HCT116 (cell line): ENCODE results near the gene MAGEF1. TPM values are rescaled to one million over a fixed set of nuclear protein-coding genes. Genes with fewer than 3 reads are reported as not detected.

Source experiments
- ATAC-seq: fragments of 200-7000 bp; cut with Tn5 transposase; 2 replicates; pipeline ENCODE4 v1.9.1; 2020; ENCODE audit warnings: mild to moderate bottlenecking, moderate library complexity
- BruUV-seq: library from RNA; stranded (reverse); fragments of 400-500 nt; replicated peaks from 2 replicates; lab custom pipeline; 2021; lab: Mats Ljungman, UMichigan
- CTCF ChIA-PET: fragments of 300-600 bp; sonication (Branson Sonifier 250); formaldehyde crosslinking; loops from one replicate; lab custom pipeline; 2021; ENCODE audit warnings: antibody characterized with exemption; lab: Charles Lee
- POLR2A ChIA-PET: fragments of 300-600, 350-600 bp; sonication (Branson Sonifier 250); formaldehyde crosslinking; loops from one replicate; lab custom pipeline; 2021; ENCODE audit warnings: antibody characterized with exemption; lab: Charles Lee
- RAD21 ChIA-PET, 2 experiments: fragments of 300-600 bp; sonication (Branson Sonifier 250); formaldehyde crosslinking; loops; one replicate each; lab custom pipeline; 2023; ENCODE audit warnings: low total read pairs in 2 of 2; ENCODE audit not compliant: uncharacterized antibody in 2 of 2, unreplicated experiment in 2 of 2, low non-redundant PET in 1 of 2; lab: Charles Lee
- DNase-seq: peaks from one replicate; pipeline ENCODE4 v3.0.0-alpha.2; 2010; ENCODE audit warnings: low read depth, low spot score
- H2AFZ ChIP-seq: fragments of 200-600 bp; shearing (Covaris generic), sonication (generic); 2 replicates; pipeline ENCODE4 v1.6.1; 2017; ENCODE audit warnings: low read depth, mixed run types, mixed read lengths, antibody characterized with exemption, low read length; ENCODE audit not compliant: poor library complexity, severe bottlenecking
- H3K27ac ChIP-seq: 2 replicates; pipeline ENCODE4 v1.5.1; 2012; ENCODE audit warnings: low read depth, low read length
- H3K27me3 ChIP-seq: fragments of 200-600 bp; sonication (generic); 2 replicates; pipeline ENCODE4 v1.6.1; 2016; ENCODE audit warnings: mixed run types, low read length, mixed read lengths; ENCODE audit not compliant: insufficient read depth
- H3K36me3 ChIP-seq, 2 experiments: fragments of 200-500 bp in 1 of 2; fragments of 200-600 bp in 1 of 2; sonication (Bioruptor generic) in 1 of 2; sonication (generic) in 1 of 2; 2 replicates each; pipeline versions ENCODE4 v1.5.1 to v1.6.1; 2014 to 2016; ENCODE audit warnings: low read length in 2 of 2, inconsistent platforms in 1 of 2, mixed read lengths in 1 of 2, mixed run types in 1 of 2; ENCODE audit not compliant: insufficient read depth in 2 of 2, control insufficient read depth in 1 of 2
- H3K4me1 ChIP-seq, 2 experiments: fragments of 200-600 bp in 1 of 2; sonication (generic) in 1 of 2; 2 replicates each; pipeline versions ENCODE4 v1.5.1 to v1.6.1; 2012 to 2017; ENCODE audit warnings: low read length in 2 of 2, inconsistent platforms in 1 of 2, mild to moderate bottlenecking in 1 of 2, mixed read lengths in 1 of 2, mixed run types in 1 of 2, moderate library complexity in 1 of 2; ENCODE audit not compliant: insufficient read depth in 2 of 2, control insufficient read depth in 1 of 2
- H3K4me2 ChIP-seq: fragments of 200-600 bp; sonication (generic); 2 replicates; pipeline ENCODE4 v1.6.1; 2017; ENCODE audit warnings: mixed run types, low read length, mixed read lengths
- H3K4me3 ChIP-seq, 2 experiments: fragments of 200-600 bp in 1 of 2; sonication (generic) in 1 of 2; replicated peaks in 1 of 2; 2 replicates each; pipeline ENCODE4 v1.5.1; 2011 to 2016; ENCODE audit warnings: low read length in 2 of 2, control low read depth in 1 of 2, low read depth in 1 of 2, mild to moderate bottlenecking in 1 of 2, mixed read lengths in 1 of 2, mixed run types in 1 of 2
- H3K79me2 ChIP-seq: fragments of 200-600 bp; sonication (generic); 2 replicates; pipeline ENCODE4 v1.6.1; 2017; ENCODE audit warnings: mild to moderate bottlenecking, mixed run types, low read length, moderate library complexity, mixed read lengths; ENCODE audit not compliant: insufficient read depth
- H3K9ac ChIP-seq: fragments of 200-600 bp; sonication (generic); 2 replicates; pipeline ENCODE4 v1.6.1; 2016; ENCODE audit warnings: low read length, mixed read lengths
- H3K9me2 ChIP-seq: fragments of 200-600 bp; sonication (generic), shearing (Covaris generic); 2 replicates; pipeline ENCODE4 v1.6.1; 2017; ENCODE audit warnings: mixed run types, mild to moderate bottlenecking, moderate library complexity; ENCODE audit not compliant: insufficient read depth
- H3K9me3 ChIP-seq, 2 experiments: fragments of 200-500 bp in 1 of 2; fragments of 200-600 bp in 1 of 2; sonication (Bioruptor generic) in 1 of 2; sonication (generic) in 1 of 2; 2 replicates each; pipeline ENCODE4 v1.6.1; 2014 to 2017; ENCODE audit warnings: low read length in 2 of 2, mixed read lengths in 2 of 2, inconsistent platforms in 1 of 2, low read depth in 1 of 2, mild to moderate bottlenecking in 1 of 2, mixed run types in 1 of 2, moderate library complexity in 1 of 2; ENCODE audit not compliant: control insufficient read depth in 1 of 2, insufficient read depth in 1 of 2
- H4K20me1 ChIP-seq: fragments of 200-600 bp; sonication (generic), shearing (Covaris generic); 2 replicates; pipeline ENCODE4 v1.6.1; 2017; ENCODE audit warnings: mixed run types, mild to moderate bottlenecking, moderate library complexity; ENCODE audit not compliant: insufficient read depth
- CTCF ChIP-seq, 3 experiments: fragments of 200-600 bp in 1 of 3; sonication (generic) in 1 of 3; IDR thresholded peaks in 2 of 3; conservative IDR thresholded peaks in 1 of 3; 2 replicates each; pipeline ENCODE4 v1.5.1; 2012 to 2017; ENCODE audit warnings: low read depth in 2 of 3, low read length in 2 of 3, antibody characterized with exemption in 1 of 3, borderline replicate concordance in 1 of 3, control low read depth in 1 of 3, mild to moderate bottlenecking in 1 of 3, mixed read lengths in 1 of 3, mixed run types in 1 of 3, moderate library complexity in 1 of 3; ENCODE audit not compliant: insufficient read depth in 1 of 3
- EZH2 ChIP-seq: fragments of 200-600 bp; sonication (generic); IDR thresholded peaks from 2 replicates; pipeline ENCODE4 v1.6.1; 2017; ENCODE audit warnings: antibody characterized with exemption, mixed run types
- JUND ChIP-seq: IDR thresholded peaks from 2 replicates; pipeline ENCODE4 v1.6.1; 2012
- MAX ChIP-seq: IDR thresholded peaks from 2 replicates; pipeline ENCODE4 v1.6.1; 2012
- RAD21 ChIP-seq: IDR thresholded peaks from 2 replicates; pipeline ENCODE4 v1.6.1; 2012; ENCODE audit warnings: low read depth, mild to moderate bottlenecking
- SIN3A ChIP-seq: IDR thresholded peaks from 2 replicates; pipeline ENCODE4 v1.6.1; 2012; ENCODE audit warnings: low read depth
- SRF ChIP-seq: IDR thresholded peaks from 2 replicates; pipeline ENCODE4 v1.6.1; 2012; ENCODE audit warnings: low read depth
- TCF7L2 ChIP-seq: IDR thresholded peaks from 2 replicates; pipeline ENCODE4 v1.7.0; 2011; ENCODE audit warnings: borderline replicate concordance, inconsistent platforms; ENCODE audit not compliant: insufficient read depth, insufficient read length; ENCODE audit errors: extremely low read depth
- ZFX ChIP-seq: fragments of 450-650 bp; IDR thresholded peaks from 2 replicates; pipeline ENCODE4 v1.6.1; 2017
- intact Hi-C: fragments of 100-400 bp; cut with micrococcal nuclease; formaldehyde crosslinking; loops from 2 replicates; pipeline ENCODE4 v1.10.0; 2022
- total RNA-seq: library from RNA; stranded (reverse); gene quantifications from one replicate; pipeline ENCODE4 v1.2.1, GENCODE V29; 2021; ENCODE audit not compliant: unreplicated experiment

Gene MAGEF1
- total RNA-seq, 1 experiment from 2014 or later: 44.1 TPM

GRCh38 chr3:184760337-184761074 is 48.6 kb upstream of the MAGEF1 start:
- Histone ChIP-seq H3K79me2 (no peaks in the 10 kb centered on the region), H3K9ac (no peak overlapping the region), H3K27me3 (no peaks in the 10 kb centered on the region), H4K20me1 (no peaks in the 10 kb centered on the region), H3K9me2 (no peaks in the 10 kb centered on the region), H3K27ac (no peak overlapping the region), H3K36me3 (no peaks in the 10 kb centered on the region), H3K4me1 (peaks cover 0 to 8% of the 10 kb centered on the region in 2 experiments; a peak in 1 of 4 replicates), H3K9me3 (no peaks in the 10 kb centered on the region), H3K4me3 (no peak overlapping the region)
- ATAC-seq (no peak), DNase-seq (no peak)
- intact Hi-C loops: no loop called here
- ChIA-PET POLR2A (no interaction called here), RAD21 (no interaction called here)
- BruUV-seq: no TSS peak
- TF ChIP-seq JUND: no peak
- no peak for TF ChIP-seq SRF
- no peak for TF ChIP-seq SIN3A
- no peak for TF ChIP-seq ZFX
- no peak for TF ChIP-seq MAX
- TF ChIP-seq EZH2: no peak
- no peak for TF ChIP-seq CTCF (IDR thresholded peaks at IDR 0.05 in 2 of 3, conservative IDR thresholded peaks at IDR 0.05 in 1 of 3; ENCODE audit: borderline replicate concordance in 1 of 3, insufficient read depth in 1 of 3, low read depth in 2 of 3, low read length in 2 of 3)
- no peak for TF ChIP-seq TCF7L2
- no peak for TF ChIP-seq RAD21
- TF ChIP-seq, all 23 proteins: peak for 0
- CTCF ChIA-PET: interaction anchor here (1.4 kb wide), 1 partner anchor 199 kb away, joined by 3 read pairs; the partner anchor contains the start of gene EPHB3
- Histone ChIP-seq H2AFZ (no peak overlapping the region), H3K4me2 (no peak overlapping the region)
